Suprapubic skin (tissue), 4 donors: Measurements from ENCODE around the gene STAU1. TPM values are rescaled to one million over a fixed set of nuclear protein-coding genes. Genes with fewer than 3 reads are reported as not detected.
"Not testable (repeated sequence)": the region's sequence is repeated elsewhere in the genome, so short reads cannot be mapped to it uniquely, and the experiment has no call there.

Source experiments
- DNase-seq, 2 donors: peaks; one replicate each; pipeline ENCODE4 v3.0.0-alpha.2; 2019; ENCODE audit warnings: low spot score in 2 of 2
- H3K27ac ChIP-seq: fragments of 200-600 bp; sonication (generic); one replicate; pipeline ENCODE4 v1.5.1; 2019
- H3K27me3 ChIP-seq: fragments of 200-600 bp; sonication (generic); one replicate; pipeline ENCODE4 v1.5.1; 2019
- H3K36me3 ChIP-seq: fragments of 200-600 bp; sonication (generic); one replicate; pipeline ENCODE4 v1.5.1; 2019
- H3K4me1 ChIP-seq: fragments of 200-600 bp; sonication (generic); one replicate; pipeline ENCODE4 v1.5.1; 2019
- H3K4me3 ChIP-seq: fragments of 200-600 bp; sonication (generic); one replicate; pipeline ENCODE4 v1.5.1; 2019; ENCODE audit warnings: mild to moderate bottlenecking
- H3K9me3 ChIP-seq: fragments of 200-600 bp; sonication (generic); one replicate; pipeline ENCODE4 v1.5.1; 2019
- EP300 ChIP-seq: sonication (generic); formaldehyde crosslinking; IDR thresholded peaks from one replicate; pipeline ENCODE4 v1.6.1; 2017; ENCODE audit warnings: antibody characterized with exemption
- POLR2A ChIP-seq, 2 donors: fragments of 450-650 bp; IDR thresholded peaks; one replicate each; pipeline ENCODE4 v1.6.1; 2017; ENCODE audit warnings: antibody characterized with exemption in 2 of 2, mild to moderate bottlenecking in 2 of 2, moderate library complexity in 2 of 2
- POLR2AphosphoS5 ChIP-seq, 3 donors: sonication (generic); formaldehyde crosslinking; IDR thresholded peaks; one replicate each; pipeline ENCODE4 v1.6.1; 2017; ENCODE audit warnings: antibody characterized with exemption in 3 of 3
- WGBS: methylation state at CpG from one replicate; pipeline ENCODE4 v1.1.5; 2018; 5-methylcytosine and 5-hydroxymethylcytosine counted together
- total RNA-seq, 4 donors: library from RNA; depleted of rRNA; stranded (reverse); fragments of >200 nt; gene quantifications; one replicate each; pipeline ENCODE4 v1.1.0, GENCODE V29; 2016
- TF ChIP-seq, protein P1 (sequence below), 2 donors: fragments of 200-600 bp in 1 of 2; fragments of 450-650 bp in 1 of 2; sonication (generic) in 1 of 2; IDR thresholded peaks; one replicate each; pipeline ENCODE4 v1.5.1; 2016 to 2019; ENCODE audit warnings: antibody characterized with exemption in 2 of 2, mild to moderate bottlenecking in 1 of 2, moderate library complexity in 1 of 2

The STAU1 gene
- total RNA-seq, 4 donors from 2014 or later, result 53.0 to 79.1 (median 69.9) TPM

DNA sequence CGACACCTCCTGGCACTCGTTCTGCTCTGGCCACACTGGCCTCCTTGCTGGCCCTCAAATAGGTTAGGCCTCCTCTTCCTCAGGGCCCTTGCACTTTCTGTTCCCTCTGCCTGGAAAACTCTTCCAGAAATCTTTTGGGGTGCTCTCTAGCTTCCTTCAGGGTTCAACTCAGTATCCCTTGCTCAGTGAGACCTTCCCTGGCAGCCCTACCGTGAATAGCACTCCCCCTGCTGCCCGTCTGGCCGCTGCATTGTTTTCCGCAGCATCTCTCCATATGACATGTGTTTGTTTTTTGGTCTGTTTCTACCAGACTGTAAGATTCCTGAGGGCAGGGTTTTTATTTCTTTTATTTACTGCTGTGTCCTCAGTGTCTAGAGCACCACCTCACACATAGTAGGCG is 37.8 kb upstream of the STAU1 start:
- DNase-seq, result no peak
- 90% methylated on average over 7 of the region's 7 CpGs for WGBS
- Histone ChIP-seq H3K36me3 (peaks cover 90% of the 10 kb centered on the region), H3K4me3 (no peak overlapping the region), H3K27ac (no peak overlapping the region), H3K4me1 (no peaks in the 10 kb centered on the region), H3K27me3 (no peaks in the 10 kb centered on the region), H3K9me3 (no peaks in the 10 kb centered on the region)
- no peak for TF ChIP-seq POLR2AphosphoS5 (IDR thresholded peaks at IDR 0.05)
- TF ChIP-seq POLR2A (IDR thresholded peaks at IDR 0.05), result no peak
- TF ChIP-seq, protein P1, sequence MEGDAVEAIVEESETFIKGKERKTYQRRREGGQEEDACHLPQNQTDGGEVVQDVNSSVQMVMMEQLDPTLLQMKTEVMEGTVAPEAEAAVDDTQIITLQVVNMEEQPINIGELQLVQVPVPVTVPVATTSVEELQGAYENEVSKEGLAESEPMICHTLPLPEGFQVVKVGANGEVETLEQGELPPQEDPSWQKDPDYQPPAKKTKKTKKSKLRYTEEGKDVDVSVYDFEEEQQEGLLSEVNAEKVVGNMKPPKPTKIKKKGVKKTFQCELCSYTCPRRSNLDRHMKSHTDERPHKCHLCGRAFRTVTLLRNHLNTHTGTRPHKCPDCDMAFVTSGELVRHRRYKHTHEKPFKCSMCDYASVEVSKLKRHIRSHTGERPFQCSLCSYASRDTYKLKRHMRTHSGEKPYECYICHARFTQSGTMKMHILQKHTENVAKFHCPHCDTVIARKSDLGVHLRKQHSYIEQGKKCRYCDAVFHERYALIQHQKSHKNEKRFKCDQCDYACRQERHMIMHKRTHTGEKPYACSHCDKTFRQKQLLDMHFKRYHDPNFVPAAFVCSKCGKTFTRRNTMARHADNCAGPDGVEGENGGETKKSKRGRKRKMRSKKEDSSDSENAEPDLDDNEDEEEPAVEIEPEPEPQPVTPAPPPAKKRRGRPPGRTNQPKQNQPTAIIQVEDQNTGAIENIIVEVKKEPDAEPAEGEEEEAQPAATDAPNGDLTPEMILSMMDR (IDR thresholded peaks at IDR 0.05), result no peak
- TF ChIP-seq EP300, result no peak

DNA sequence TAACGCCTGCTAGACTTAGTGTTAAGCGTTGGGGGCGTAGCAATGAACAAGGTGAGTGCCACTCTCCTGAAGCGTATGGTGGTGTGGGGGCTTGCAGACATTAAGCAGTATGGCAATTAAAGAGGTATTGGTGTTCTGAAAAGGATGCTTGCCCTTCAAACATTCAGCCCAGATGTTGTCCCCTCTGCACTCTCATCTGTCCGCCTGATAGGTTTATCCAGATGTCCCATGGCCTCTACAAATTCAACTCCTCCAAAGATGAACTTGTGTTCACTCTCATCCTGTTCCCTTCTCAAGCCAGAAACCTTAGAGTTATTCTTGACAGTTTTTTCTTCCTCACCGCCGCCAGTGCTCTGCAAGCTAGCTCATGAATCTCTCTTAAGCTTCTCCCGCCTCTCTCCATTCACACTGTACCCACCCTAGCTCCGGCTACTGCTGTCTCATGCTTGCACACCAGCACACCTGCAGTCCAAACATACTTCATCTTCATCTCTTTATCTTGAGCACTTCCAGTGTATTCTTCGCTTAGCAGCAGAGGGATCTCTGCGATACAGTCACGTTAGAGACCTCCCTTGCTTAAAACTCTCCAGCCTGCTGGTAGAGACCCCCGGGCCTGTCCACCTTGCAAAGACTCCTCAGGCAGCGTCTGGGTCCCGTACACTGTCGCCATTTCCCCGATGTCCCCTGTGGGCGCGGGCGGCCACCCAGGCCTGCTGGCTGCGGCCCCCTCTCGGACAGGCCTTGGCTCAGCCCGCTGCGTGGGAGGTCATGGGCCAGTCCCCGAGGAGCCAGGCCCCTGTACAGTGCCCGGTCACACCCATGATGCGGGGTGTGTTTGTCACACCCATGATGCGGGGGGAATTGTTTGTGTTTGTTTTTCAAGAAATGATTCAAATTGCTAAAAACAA is 32.0 kb upstream of the STAU1 start:
- Histone ChIP-seq H3K27ac (peak overlapping the region; percentile 89), H3K36me3 (peaks cover 37% of the 10 kb centered on the region), H3K27me3 (no peaks in the 10 kb centered on the region), H3K9me3 (no peaks in the 10 kb centered on the region), H3K4me1 (peaks cover 26% of the 10 kb centered on the region), H3K4me3 (peak overlapping the region; percentile 81)
- no peak for TF ChIP-seq POLR2A (IDR thresholded peaks at IDR 0.05)
- no peak for TF ChIP-seq EP300
- TF ChIP-seq, protein P1 (IDR thresholded peaks at IDR 0.05), result no peak
- no peak for TF ChIP-seq POLR2AphosphoS5 (IDR thresholded peaks at IDR 0.05)
- no peak for DNase-seq
- WGBS, result 66% methylated on average over 27 of the region's 28 CpGs

DNA sequence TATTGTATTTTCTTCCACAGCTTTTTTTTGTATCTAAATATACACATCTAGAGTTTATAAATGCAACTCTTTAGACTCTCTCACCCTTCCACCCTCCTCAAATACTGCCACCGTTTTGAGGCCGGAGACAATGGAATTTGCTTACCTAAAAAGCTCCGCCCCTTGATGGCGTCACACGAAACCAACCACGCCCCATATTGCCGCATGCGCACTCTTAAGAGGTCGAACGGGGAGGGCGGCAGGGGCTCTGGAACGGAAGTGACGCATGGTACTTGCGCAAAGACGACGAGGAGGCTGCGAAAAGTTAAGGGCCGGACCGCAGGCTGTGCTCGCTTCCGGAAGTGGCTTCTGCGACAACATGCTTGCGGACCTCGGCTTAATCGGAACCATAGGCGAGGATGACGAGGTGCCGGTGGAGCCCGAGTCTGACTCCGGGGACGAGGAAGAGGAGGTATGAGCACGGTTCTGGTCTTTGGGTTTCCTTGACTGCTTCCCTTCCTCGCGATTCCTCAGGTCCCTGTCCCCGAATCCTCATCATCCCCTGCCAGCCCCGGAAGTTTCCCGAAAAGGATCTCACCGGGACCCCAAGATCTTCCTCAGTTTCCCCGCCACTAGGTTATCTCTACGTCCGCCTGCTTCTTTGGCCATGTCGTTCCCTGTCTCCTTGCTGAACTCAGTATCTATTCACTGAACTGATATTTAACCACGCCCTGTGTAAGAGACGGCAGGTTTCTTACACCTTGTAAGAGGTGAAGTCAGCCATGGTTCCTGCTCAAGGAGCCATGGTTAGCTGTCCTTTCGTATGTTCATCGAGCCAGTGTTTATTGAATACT is 31.2 kb upstream of the STAU1 start, which contains the start of gene DDX27:
TSS of gene DDX27 (plus strand) at position 326 of the 833 bp plus-strand sequence. CDS start at position 359, 33 bp downstream.
- WGBS, result under 1% methylated on average over 30 of the region's 46 CpGs
- H3K27ac ChIP-seq, result peak within 1 kb of the TSS; percentile 89

DNA sequence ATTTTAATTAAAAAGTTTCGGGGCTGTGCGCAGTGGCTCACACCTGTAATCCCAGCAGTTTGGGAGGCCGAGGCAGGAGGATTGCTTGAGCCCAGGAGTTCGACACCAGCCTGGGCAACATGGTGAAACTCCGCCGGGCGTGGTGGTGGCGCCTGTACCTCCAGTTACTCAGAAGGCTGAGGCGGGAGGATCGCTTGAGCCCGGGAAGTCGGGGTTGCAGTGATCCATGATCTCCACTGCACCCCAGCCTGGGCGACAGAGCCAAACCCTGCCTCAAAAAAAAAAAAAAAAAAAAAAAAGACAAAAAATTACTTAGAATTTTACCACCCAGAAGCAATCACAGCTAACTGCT is 30.6 kb upstream of the STAU1 start:
- peaks cover 26% of the 10 kb centered on the region for H3K4me1 ChIP-seq
- DNase-seq, result peak in 1 of 2 donors; percentile 74
- 61% methylated on average over 13 of the region's 13 CpGs for WGBS
- peak overlapping the region; percentile 81 for H3K4me3 ChIP-seq
- not testable (repeated sequence) for H3K27me3 ChIP-seq, H3K27ac ChIP-seq, H3K9me3 ChIP-seq
- H3K36me3 ChIP-seq, result peaks cover 22% of the 10 kb centered on the region

More for the DNA sequence above, 31.2 kb upstream of the STAU1 start, which contains the start of gene DDX27:
- peak; percentile 99 for DNase-seq
- H3K27me3 ChIP-seq, result no peaks in the 10 kb centered on the region
- H3K4me3 ChIP-seq, result peak within 1 kb of the TSS; percentile 81
- H3K4me1 ChIP-seq, result peaks cover 26% of the 10 kb centered on the region
- H3K36me3 ChIP-seq, result peaks cover 28% of the 10 kb centered on the region
- TF ChIP-seq EP300, result no peak
- TF ChIP-seq, protein P1 (IDR thresholded peaks at IDR 0.05), result no peak
- peak in 1 of 2 donors; percentile 83 for TF ChIP-seq POLR2A (IDR thresholded peaks at IDR 0.05)
- peak; percentile 54 to 96 (median 85) for TF ChIP-seq POLR2AphosphoS5 (IDR thresholded peaks at IDR 0.05)
- H3K9me3 ChIP-seq, result no peaks in the 10 kb centered on the region

DNA sequence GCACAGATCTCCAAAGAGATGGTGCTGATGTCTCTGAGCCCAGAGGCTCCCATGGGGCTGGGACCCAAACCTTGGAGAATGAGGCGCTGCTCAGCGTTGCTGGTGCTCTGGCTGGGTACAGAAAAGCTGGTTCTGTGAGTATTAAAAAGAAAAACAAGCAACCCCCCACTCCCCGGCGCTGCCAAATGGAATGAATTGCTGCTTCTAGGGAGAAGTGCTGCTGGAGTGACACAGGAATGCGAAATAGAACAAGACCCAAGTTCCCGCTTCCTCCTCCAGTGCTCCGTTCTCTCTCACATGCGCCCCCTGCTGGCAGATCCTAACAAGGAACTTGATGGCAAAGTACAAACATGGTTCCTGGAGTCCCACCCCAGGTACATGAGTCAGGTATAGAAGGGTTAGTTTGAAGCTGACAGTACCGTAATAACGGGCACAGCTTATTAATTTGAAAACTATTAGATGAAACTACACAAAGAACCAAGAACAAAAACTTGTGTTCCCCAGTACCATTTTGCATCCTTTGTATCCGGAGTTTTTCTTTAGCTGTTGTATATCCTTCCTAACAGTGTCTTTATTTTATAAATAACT is 29.0 kb upstream of the STAU1 start:
- DNase-seq, result peak; percentile 96 to 97
- H3K27ac ChIP-seq, result no peak overlapping the region
- H3K9me3 ChIP-seq, result no peaks in the 10 kb centered on the region
- H3K4me3 ChIP-seq, result no peak overlapping the region
- no peaks in the 10 kb centered on the region for H3K27me3 ChIP-seq
- peaks cover 6% of the 10 kb centered on the region for H3K36me3 ChIP-seq
- 11% methylated on average over 11 of the region's 11 CpGs for WGBS
- H3K4me1 ChIP-seq, result peaks cover 26% of the 10 kb centered on the region
- TF ChIP-seq EP300 (no peak), POLR2AphosphoS5 (IDR thresholded peaks at IDR 0.05) (peak in 1 of 3 donors; percentile 61), POLR2A (IDR thresholded peaks at IDR 0.05) (no peak)
- TF ChIP-seq, protein P1 (IDR thresholded peaks at IDR 0.05), result peak; percentile 75 to 88
